NCI-H345 (cell line): ENCODE results near the gene TMEM259.
"Not testable (repeated sequence)": the region's sequence is repeated elsewhere in the genome, so short reads cannot be mapped to it uniquely, and the experiment has no call there.

Source experiments
- DNase-seq: peaks from one replicate; lab custom pipeline; 2025; lab: John Stamatoyannopoulos, UW

The TMEM259 gene

GRCh38 chr19:1039646-1040475, 18.9 kb upstream of the TMEM259 start, which contains the start of gene ABCA7:
TSS of gene ABCA7 (plus strand) at chr19:1040107. CDS start at chr19:1041362, 1,255 bp downstream.
- DNase-seq = peak; percentile 99

- no peak for DNase-seq
Observed at GRCh38 chr19:1038978-1039645, 18.2 kb upstream of the TMEM259 start.

- no peak for DNase-seq
Observed at GRCh38 chr19:1037621-1038064, 16.7 kb upstream of the TMEM259 start.

- no peak for DNase-seq
Observed at GRCh38 chr19:1035998-1036621, 15.2 kb upstream of the TMEM259 start.

- DNase-seq = no peak
Observed at GRCh38 chr19:1032264-1032867, 11.4 kb upstream of the TMEM259 start.

- DNase-seq = peak; percentile 46
Observed at GRCh38 chr19:1028062-1028926, 7.4 kb upstream of the TMEM259 start.

GRCh38 chr19:1027650-1028061, 6.7 kb upstream of the TMEM259 start:
- no peak for DNase-seq

GRCh38 chr19:1026783-1027649, 6.1 kb upstream of the TMEM259 start:
- DNase-seq = no peak

- DNase-seq = no peak
Observed at GRCh38 chr19:1025960-1026782, 5.2 kb upstream of the TMEM259 start, which contains the start of gene CNN2. TSS of gene CNN2 (plus strand) at chr19:1026608. CDS start at chr19:1026662, 54 bp downstream.

- not testable (repeated sequence) for DNase-seq
Observed at GRCh38 chr19:1025080-1025479, 4.2 kb upstream of the TMEM259 start.

- DNase-seq = not testable (repeated sequence)
Observed at GRCh38 chr19:1023883-1024188, 2.9 kb upstream of the TMEM259 start.

GRCh38 chr19:1019980-1020867, 699 bp downstream of the TMEM259 start:
- DNase-seq = no peak

- DNase-seq = no peak
Observed at GRCh38 chr19:1019616-1019961, 1.3 kb downstream of the TMEM259 start.

- DNase-seq = no peak
Observed at GRCh38 chr19:1018932-1019615, 1.8 kb downstream of the TMEM259 start.

- no peak for DNase-seq
Observed at GRCh38 chr19:1018393-1018792, 2.5 kb downstream of the TMEM259 start.

GRCh38 chr19:1017906-1018305, 3.0 kb downstream of the TMEM259 start:
- no peak for DNase-seq

GRCh38 chr19:1017115-1017905, 3.6 kb downstream of the TMEM259 start:
- DNase-seq = no peak
